Measurements from ENCODE around the gene ZNF397. TPM values are rescaled to one million over a fixed set of nuclear protein-coding genes. Genes with fewer than 3 reads are reported as not detected.

ZNF397 gene
- total RNA-seq, 6 experiments from 2014 or later, result 9.1 to 13.1 (median 10.9) TPM

DNA sequence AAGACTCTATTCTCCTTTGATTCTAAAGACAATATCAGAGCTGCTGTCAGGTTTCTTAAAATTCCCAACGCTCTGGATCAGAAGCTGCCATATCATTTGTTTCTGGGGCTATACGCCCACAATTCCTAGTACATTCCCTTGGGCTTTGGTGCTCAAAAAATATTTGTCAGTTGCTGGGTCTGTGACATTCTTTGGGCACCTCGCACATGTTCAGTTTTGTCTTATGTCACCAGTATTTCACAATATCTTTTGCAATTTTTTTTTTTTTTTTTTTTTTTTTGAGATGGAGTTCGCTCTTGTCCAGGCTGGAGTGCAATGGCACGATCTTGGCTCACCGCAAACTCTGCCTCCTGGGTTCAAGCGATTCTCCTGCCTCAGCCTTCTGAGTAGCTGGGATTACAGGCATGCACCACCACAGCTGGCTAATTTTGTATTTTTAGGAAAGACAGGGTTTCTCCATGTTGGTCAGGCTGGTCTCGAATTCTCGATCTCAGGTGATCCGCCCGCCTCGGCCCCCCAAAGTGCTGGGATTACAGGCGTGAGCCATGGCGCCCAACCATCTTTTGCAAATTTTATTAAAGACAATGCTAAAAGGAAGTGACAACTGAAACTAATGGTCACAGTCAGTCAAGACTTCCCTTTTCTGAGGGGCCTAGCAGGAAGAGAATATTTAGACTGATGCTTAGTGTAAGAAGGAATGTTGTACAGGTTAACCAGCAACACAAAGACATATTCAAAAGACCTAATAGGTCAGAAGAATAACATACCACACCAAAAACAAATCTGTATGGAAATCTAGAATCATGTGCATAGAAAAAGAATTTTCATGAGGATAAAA, 6.8 kb downstream of the ZNF397 start:
- Histone ChIP-seq H3K36me3 (peaks cover 0 to 45% (median 37%) of the 10 kb centered on the region in 4 donors), H3K9me3 (peaks cover 0 to 8% (median 3%) of the 10 kb centered on the region in 4 donors), H3K4me1 (no peaks in the 10 kb centered on the region), H3K27ac (no peak overlapping the region), H3K4me3 (no peak overlapping the region), H3K27me3 (no peaks in the 10 kb centered on the region)
- no peak for ATAC-seq
- DNase-seq, result no peak
- intact Hi-C loops (cut with DNase I), result loop anchor here (10.0 kb wide), 2 partner anchors 47 to 97 kb away; partner anchors contain the start of genes ZNF24 (in 1 of the 2) and ZSCAN30 (in 1 of the 2)
- TF ChIP-seq POLR2A (IDR thresholded peaks at IDR 0.05), result no peak
- TF ChIP-seq, protein P1, sequence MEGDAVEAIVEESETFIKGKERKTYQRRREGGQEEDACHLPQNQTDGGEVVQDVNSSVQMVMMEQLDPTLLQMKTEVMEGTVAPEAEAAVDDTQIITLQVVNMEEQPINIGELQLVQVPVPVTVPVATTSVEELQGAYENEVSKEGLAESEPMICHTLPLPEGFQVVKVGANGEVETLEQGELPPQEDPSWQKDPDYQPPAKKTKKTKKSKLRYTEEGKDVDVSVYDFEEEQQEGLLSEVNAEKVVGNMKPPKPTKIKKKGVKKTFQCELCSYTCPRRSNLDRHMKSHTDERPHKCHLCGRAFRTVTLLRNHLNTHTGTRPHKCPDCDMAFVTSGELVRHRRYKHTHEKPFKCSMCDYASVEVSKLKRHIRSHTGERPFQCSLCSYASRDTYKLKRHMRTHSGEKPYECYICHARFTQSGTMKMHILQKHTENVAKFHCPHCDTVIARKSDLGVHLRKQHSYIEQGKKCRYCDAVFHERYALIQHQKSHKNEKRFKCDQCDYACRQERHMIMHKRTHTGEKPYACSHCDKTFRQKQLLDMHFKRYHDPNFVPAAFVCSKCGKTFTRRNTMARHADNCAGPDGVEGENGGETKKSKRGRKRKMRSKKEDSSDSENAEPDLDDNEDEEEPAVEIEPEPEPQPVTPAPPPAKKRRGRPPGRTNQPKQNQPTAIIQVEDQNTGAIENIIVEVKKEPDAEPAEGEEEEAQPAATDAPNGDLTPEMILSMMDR (IDR thresholded peaks at IDR 0.05), result no peak
- 89% methylated on average over 13 of the region's 14 CpGs for WGBS (ENCODE audit: insufficient coverage, low coverage, low lambda C conversion rate, missing lambda C conversion rate)

DNA sequence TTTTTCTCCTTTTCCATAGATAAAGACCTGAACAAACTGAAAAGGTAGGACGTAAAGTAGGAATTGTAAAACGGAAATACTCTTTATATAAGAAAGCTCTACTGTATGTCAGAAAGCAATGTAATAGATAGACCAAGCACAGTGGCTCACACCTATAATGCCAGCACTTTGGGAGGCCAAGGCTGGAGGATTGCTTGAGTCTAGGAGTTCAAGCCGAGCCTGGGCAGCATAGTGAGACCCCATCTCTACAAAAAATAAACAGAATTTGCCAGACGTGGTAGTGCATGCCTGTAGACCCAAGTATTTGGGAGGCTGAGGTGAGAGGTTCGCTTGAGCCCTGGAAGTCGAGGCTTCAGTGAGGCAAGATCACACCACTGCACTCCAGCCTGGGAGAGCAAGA, 7.6 kb downstream of the ZNF397 start:
- Histone ChIP-seq H3K4me3 (no peak overlapping the region), H3K27me3 (no peaks in the 10 kb centered on the region), H3K9me3 (peaks cover 0 to 16% (median 3%) of the 10 kb centered on the region in 4 donors), H3K4me1 (no peaks in the 10 kb centered on the region), H3K27ac (no peak overlapping the region), H3K36me3 (peaks cover 0 to 38% (median 29%) of the 10 kb centered on the region in 4 donors)
- ATAC-seq (no peak), DNase-seq (no peak)
- intact Hi-C loops (cut with DNase I), result loop anchor here (10.0 kb wide), 2 partner anchors 46 to 96 kb away; partner anchors contain the start of genes ZNF24 (in 1 of the 2) and ZSCAN30 (in 1 of the 2)
- WGBS (ENCODE audit: insufficient coverage, low coverage, low lambda C conversion rate, missing lambda C conversion rate), result 98% methylated on average over 6 of the region's 6 CpGs
- TF ChIP-seq, protein P1 (IDR thresholded peaks at IDR 0.05), result no peak
- no peak for TF ChIP-seq POLR2A (IDR thresholded peaks at IDR 0.05)

DNA sequence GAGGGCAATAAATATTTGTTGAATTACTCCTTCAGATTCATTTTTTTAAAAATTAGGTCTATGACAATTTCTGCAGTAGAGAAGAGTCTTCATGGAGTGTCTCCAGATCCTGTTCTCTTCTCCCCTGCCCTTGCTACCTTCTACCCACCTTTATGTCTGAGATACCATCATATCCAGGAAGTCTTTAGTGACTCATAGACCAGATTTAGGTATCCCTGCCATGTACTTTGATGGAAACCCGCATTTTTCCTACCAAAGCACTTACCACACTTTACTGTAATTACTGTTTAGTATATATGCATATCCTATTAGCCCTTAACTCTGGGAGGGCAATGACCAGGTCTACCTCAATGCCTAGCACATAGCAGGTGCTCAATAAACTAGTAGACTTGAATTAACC, 11.6 kb downstream of the ZNF397 start:
- intact Hi-C loops (cut with DNase I), result loop anchor here in 1 of 2 donors (10.0 kb wide), 1 partner anchor 82 kb away; no protein-coding TSS in a partner anchor
- 100% methylated on average over 1 of the region's 1 CpG for WGBS (ENCODE audit: insufficient coverage, low coverage, low lambda C conversion rate, missing lambda C conversion rate)
- TF ChIP-seq POLR2A (IDR thresholded peaks at IDR 0.05), result no peak
- TF ChIP-seq, protein P1 (IDR thresholded peaks at IDR 0.05), result no peak

DNA sequence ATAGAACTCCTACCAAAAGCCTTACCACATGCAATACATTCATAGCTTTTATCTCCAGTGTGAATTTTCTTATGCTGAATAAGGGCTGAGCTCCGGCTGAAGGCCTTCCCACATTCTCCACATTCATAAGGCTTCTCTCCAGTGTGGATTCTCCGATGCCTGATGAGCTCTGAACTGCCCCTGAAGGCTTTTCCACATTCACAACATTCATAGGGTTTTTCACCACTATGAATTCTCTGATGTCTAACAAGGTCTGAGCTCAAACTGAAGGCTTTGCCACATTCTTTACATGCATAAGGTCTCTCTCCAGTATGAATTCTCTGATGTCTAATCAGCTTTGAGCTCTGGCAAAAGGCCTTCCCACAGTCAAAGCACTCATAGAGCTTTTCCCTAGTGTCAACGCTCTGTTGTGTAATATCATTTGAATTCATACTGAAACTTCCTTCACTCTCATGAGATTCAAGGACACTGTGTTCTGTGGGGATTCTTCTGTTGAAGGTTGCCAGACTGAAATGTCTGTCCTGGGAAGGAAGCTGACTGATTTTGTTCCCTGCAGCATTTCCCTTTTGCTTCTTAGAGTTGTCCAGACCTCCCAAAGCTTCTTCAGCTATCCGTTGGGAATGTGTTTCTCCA, 12.9 kb downstream of the ZNF397 start:
- TF ChIP-seq POLR2A (IDR thresholded peaks at IDR 0.05), result no peak
- TF ChIP-seq, protein P1 (IDR thresholded peaks at IDR 0.05), result no peak
- intact Hi-C loops (cut with DNase I), result loop anchor here in 1 of 2 donors (10.0 kb wide), 1 partner anchor 81 kb away; no protein-coding TSS in a partner anchor
- H3K27me3 ChIP-seq, result no peaks in the 10 kb centered on the region
- 79% methylated on average over 3 of the region's 4 CpGs for WGBS (ENCODE audit: insufficient coverage, low coverage, low lambda C conversion rate, missing lambda C conversion rate)
- ATAC-seq (no peak), DNase-seq (no peak)
- H3K4me3 ChIP-seq, result no peak overlapping the region
- H3K9me3 ChIP-seq, result peaks cover 0 to 17% (median 6%) of the 10 kb centered on the region in 4 donors
- peaks cover 0 to 7% (median 3%) of the 10 kb centered on the region in 4 donors for H3K36me3 ChIP-seq
- H3K4me1 ChIP-seq, result no peaks in the 10 kb centered on the region
- H3K27ac ChIP-seq, result no peak overlapping the region

More for the DNA sequence above, 11.6 kb downstream of the ZNF397 start:
- no peak overlapping the region for H3K4me3 ChIP-seq
- H3K36me3 ChIP-seq, result peaks cover 0 to 9% (median 3%) of the 10 kb centered on the region in 4 donors
- ATAC-seq, result no peak
- no peaks in the 10 kb centered on the region for H3K27me3 ChIP-seq
- DNase-seq, result no peak
- no peaks in the 10 kb centered on the region for H3K4me1 ChIP-seq
- no peak overlapping the region for H3K27ac ChIP-seq
- H3K9me3 ChIP-seq, result peaks cover 0 to 17% (median 5%) of the 10 kb centered on the region in 4 donors
